NCI-H128 (cell line): ENCODE data around the gene TRPC4AP.

Experiments used
- DNase-seq: peaks from one replicate; lab custom pipeline; 2025; ENCODE audit not compliant: unreplicated experiment; lab: John Stamatoyannopoulos, UW

TRPC4AP gene

DNA sequence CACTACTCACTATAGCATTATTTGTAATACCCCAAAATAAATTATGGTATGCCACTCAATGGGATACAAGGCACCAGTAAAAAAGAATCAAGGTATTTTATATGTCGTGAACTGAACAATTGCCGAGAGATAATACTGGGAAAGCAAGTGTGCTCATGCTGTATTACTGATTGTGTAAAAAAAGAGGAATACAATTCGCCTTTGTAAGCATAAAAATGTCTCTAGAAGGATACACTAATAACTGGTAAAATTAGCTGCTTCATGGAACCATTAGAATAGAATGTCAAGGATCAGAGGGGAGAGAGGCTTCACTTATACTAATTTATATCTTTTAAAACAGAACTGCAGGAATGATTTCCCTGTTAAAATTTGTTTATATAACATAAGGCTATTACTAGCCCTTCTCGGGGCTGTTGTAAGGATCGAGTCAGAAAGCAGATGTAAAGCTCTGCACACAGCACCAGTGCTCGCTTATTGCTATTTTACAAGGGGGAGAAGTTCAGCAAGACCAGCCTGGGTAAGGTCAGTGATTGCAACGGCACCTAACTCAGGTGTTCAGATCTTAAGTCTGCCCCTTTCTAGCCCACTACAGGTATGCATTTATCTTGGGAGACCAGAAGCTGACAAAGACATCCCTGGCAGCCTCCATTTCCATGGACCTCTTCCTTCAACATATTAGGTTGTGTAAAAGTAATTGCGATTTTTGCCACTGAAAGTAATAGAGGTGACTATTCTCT, 75.3 kb downstream of the TRPC4AP start:
- no peak for DNase-seq

DNA sequence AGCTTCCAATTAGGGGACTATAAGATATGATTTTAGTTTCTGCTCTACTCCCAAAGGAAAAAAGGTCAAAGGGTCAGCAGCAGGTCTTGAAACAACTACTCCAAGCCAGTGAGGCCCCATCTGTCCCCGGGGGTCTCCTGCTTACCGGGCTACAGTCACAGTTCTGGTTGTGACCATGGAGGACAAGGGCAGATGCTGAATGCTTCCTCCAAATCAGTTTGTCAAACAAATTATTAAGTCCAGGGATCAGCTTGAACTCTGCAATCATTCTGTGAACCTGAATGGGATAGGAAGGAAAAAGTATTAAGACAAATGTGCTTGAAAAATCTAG, 76.8 kb downstream of the TRPC4AP start:
- no peak for DNase-seq

DNA sequence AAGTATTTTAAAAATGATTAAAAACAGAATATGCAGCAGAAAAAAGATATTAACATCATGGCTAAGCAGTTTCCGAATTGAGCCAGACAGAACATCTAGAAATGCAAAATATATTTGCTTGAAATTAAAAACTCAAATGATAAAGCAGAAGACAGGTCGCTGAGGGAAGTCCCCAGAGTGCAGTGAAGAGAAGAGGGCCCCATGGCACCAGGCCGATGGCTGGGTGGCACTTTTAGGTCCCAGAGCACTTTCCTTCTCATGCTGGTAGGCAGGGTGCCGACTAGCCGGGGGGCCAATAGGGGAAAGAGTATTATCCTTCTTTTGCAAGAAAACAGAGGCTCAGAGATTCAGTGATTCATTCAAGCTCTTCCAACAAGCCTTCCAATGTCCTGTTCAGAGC, 78.1 kb downstream of the TRPC4AP start:
- no peak for DNase-seq

DNA sequence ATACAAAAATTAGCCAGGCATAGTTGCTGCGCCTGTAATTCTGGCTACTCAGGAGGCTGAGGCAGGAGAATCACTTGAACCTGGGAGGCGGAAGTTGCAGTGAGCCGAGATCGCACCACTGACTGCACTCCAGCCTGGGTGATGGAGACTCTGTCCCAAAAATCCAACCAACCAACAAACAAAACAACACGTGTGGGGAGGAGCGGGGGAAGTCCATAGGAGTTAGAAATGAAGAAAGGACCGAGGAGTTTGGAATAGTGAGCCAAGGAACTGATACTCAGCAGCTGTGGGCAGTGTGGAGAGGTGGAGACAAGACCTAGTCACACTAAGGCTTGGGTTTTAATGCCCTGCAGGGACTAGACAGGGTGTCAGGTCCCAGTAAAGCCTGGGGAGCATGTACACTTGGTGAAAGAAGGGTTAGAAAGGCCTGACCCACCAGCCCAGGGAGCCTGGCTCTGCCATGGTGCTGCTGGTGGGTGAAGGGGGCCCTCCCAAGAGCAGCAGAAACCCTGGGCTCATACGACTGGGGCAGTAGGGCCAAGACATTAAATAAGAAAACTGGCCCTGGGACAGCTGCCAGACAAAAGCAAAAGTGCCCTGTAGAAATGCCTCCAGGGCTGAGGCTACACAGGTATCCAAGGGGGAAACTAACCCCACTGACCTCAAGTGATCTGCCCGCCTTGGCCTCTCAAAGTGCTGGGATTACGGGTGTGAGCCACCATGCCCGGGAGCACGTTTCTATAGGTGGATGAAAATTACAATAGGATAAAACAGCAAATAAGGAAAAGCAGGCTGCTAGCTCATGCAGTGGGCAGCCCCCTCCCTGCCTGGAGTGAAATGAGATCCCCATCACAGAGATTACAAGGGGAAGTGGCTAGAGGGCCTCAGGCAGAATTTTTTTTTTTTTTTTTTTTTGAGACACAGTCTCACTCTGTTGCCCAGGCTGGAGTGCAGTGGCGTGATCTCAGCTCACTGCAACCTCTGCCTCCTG, 78.9 kb downstream of the TRPC4AP start:
- no peak for DNase-seq

DNA sequence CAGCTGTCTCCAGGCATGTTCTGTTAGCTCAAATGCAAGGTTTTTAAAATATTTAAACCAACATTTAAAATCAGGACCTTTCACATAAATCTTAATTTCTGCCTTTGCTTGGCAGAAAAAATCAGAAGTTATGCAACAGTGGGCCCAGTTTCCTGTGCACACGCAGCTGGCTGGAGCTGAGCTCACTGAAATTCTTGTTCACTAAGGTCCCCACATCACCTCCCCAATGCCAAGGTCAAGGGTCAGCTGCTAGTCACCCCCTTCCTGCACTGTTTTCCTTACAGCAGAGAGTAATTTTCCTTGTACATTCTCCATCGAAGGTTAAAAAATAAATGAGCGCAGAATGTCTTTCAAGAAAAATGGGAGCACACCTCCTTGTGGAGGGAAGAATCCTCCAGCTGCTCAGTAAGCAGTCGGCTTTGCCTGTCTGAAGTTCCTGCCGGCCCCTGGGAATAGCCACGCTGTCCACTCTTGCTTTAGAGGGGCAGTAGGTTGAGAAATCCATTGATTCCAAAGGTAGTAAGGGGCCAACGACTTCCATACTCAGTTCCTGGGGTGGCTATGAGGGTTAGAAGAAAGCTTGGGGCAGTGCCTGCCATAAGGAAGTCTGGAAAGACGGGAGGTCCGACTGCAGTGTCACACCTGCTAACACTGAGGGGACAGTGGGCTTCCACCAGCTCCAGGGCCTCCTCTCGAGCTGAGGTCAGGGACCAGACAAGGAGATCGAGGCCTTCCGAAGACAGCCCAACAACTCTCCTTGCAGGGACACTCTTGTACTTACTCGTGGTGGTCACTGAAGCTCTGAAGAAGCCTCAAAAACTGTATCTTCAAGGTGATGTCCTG, 80.2 kb downstream of the TRPC4AP start:
- DNase-seq = no peak

DNA sequence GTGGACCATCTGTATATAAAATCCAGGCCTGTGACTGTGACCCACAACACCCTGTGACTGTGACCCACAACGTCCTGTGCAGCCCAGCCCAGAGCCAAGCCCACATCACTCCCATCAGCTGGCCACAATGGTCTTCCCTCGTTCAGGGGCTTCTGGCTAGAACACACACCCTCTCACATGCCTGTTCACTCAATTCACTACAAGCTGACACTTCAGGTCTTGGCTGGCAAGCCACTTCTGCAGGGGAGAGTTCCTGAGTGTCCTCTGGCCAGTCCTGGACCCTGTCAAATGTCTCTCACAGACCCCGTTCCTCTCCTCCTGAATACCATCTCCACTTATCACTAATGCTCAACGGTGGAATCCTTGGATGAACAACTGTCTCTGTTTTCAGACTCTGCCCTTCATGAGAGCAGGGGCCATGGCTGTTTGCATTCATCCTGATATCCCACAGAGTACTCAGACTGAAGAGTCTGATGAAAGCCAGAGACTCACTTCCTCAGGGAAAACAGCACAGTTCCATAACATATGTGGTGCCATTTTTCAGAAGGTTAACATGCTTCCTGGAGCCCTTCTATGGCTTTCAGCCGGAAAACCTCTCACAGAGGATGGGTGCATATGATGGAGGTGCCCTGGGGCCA, 80.9 kb downstream of the TRPC4AP start:
- no peak for DNase-seq

DNA sequence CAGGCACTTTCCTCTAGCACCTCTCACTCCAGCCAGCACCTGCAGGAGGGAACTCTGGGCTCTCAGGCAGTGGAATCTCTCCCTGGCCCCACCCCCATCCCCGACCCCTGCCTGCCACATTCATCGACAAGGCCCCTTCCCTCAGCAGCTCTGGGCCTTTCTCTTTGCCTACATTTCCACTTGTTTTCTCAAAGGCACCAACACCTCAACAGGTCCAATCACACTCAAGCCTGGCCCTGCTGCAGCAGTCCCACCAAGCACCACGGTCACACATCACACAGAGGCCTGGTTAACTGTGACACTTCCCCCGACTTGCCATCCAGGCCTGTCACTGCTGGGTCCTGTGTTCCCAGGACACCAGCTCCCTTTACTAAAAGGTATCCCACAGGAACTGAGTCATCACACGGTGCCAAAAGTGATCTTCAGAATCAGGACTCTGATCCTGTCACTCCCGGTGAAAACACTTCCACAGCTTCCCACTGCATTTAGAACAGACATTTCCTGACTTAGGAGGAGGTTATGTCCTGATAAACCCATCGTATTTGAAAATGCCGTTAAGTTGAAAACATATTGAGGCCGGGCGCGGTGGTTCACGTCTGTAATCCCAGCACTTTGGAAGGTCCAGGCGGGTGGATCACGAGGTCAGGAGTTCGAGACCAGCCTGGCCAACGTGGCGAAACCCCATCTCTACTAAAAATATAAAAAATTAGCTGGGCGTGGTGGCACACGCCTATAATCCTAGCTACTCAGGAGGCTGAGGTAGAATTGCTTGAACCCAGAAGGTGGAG, 82.0 kb downstream of the TRPC4AP start:
- DNase-seq = no peak

DNA sequence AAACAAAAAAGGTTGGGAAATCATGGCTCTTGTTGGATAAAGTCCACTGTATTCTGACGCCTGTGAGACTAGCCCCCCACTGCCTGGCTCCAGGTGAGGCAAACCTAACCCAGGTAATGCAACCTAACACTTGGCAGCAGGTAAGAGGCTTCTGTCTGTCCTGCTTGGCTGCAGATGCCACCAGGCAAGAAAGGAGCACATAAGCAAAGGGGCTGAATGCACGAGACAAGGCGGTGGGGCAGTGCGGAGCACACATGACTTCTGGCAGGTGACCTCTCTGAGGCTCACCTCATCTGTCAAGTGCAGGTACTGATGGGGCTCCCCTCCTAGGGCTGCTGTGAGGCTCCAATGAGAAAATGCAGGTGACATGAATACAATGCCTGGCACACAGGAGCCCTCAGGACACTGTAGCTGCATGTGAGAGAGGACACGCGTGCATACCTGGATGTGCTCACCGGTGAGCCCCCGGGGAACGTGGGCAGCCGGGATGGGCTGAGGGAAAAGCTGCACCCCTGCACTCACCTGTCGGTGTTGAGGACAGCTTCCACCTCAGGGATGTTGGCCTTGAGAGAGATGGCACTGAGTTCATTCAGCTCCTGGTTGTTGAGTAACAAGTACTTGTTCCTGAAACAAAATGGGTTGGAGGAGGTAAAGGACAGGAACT, 82.8 kb downstream of the TRPC4AP start:
- no peak for DNase-seq

DNA sequence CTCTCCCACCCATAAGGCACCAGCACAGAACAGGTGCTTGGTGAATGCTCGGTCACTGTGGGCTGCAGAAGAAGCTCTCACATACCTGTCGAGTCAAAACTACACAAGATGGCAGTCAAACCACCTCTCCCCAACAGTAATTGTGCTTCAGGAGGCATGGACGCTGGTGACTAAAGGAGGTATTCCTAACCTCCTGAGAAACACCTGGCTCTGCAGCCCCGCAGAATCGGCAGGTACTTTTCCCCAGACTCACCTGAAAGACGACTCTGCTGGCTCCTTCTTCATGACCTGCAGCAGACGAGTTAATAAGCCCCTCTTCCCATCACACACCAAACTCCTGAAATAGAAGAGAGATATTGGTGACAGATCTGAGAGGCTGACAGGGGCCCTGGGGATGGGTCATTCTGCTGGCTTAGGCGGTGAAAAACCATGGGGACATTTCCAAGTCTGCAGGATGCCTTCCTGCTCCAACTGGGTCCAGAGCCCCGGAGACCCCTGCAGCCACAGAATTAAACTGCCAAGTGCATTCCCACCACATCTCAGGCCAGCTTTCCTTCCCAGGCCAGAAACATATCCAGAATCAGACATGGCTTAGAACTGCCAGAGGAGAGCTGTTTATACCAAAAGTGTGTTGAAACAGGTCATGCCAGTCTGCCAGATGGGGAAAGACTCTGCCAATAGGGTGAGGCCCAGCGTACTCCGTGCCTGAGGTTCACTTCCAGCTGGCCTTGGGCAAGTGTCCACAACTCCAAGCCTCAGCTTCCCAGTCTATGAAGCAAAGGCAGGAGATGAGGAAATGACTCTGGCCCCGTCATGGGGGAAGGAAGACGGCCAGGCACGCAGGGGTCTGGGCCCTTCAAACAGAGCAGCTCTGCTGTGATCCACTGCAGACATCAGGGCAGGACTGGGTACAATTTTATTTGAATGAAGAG, 83.9 kb downstream of the TRPC4AP start:
- DNase-seq = no peak

DNA sequence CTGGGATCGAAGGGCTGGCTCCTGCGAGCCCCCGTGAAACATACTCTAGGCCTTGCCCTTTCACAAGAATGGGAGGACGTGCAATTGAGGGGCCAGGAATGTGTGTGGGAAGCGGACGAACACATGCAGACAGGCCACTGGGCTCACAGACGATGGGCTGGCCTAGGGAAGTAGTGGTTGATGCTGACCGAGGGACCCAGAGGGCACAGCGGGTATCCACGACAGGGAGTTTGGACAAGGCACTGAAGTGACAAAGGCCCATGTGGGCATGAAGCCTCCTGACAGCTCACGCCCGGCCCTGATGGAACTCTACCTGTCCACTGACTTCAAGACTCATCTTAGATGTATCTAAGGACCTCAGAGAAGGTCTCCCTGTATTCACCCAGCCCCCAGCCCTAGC, 84.7 kb downstream of the TRPC4AP start:
- no peak for DNase-seq

DNA sequence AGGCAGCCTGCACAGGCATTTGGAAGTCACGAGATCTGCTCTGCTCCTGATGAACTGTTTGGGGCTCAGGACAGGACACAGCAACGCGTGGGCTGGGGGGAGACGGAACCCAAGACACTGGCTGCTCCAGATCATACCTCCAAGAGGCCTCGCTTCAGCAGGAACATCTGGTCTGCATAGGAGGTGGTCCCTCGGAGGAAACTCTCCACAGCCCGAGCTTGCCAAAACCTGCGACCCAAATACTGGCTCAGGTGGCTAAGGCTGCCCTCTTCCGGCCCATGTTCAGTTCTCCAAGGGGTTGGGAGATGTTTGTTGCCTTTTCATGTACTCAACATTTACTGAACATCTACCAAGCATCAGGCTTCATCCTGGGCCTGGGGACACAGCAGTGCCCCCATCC, 85.2 kb downstream of the TRPC4AP start:
- DNase-seq = no peak

DNA sequence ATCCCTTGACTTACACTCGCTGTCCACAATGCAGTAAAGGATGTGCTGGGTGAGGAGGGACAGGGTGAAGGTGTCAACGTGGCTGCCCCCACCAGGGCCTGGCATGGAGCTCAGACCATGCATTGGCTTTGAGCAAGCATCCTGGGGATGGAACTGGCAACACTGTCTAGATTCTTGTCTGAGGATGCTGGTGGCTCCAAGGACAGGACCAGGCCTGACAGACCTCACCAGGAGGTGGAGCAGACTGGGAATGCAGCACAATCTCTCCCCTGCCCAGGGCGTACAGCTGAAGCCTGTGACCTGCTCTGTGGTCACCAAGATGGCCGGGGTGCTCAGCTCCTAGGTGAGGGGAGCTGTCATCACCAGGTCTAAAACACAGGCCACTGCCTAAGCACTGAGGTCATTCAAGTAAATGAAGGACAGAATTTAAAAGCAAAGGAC, 86.1 kb downstream of the TRPC4AP start:
- no peak for DNase-seq

DNA sequence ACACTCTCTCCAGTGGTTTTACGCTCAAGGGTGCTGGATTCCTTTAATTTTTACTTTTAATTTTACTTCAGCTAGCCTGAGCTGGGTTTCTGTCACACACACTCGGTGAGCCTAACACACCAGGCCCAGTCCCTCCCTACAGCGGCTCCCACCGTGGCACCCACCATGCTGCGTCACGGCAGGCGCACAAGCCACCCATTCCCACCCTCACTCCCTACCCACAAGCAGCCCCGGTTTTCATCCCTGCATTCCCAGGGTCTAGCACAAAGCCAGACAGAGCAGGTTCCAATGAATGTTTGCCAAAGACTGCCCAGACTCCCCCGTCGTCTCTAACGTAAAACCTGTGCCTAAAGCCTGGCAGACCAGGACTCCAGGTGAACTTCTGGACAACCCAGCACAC, 86.6 kb downstream of the TRPC4AP start:
- DNase-seq = no peak

DNA sequence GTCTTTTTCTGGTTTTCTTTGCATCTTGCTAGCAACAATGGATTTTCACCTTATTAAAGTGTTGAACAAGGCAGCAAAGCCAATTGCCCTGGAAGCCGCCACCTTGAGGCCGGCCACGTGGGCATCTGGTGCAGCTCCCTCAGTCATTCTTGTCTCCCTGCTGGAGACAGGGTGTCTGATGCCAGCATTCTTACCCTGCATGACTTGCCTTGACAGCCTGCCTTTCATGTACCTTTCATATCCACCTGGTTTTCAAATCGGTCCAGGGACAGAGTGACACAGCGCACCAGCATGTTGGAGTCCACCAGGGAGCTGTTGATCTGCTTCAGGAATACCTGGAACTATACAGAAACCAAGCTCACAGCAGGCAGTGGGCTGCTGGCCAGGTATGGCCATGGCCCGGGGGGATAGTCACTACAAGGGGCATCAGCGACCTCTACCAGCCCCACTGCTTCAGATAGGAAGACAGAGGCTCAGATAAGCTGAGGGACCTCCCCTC, 87.1 kb downstream of the TRPC4AP start:
- DNase-seq = no peak

DNA sequence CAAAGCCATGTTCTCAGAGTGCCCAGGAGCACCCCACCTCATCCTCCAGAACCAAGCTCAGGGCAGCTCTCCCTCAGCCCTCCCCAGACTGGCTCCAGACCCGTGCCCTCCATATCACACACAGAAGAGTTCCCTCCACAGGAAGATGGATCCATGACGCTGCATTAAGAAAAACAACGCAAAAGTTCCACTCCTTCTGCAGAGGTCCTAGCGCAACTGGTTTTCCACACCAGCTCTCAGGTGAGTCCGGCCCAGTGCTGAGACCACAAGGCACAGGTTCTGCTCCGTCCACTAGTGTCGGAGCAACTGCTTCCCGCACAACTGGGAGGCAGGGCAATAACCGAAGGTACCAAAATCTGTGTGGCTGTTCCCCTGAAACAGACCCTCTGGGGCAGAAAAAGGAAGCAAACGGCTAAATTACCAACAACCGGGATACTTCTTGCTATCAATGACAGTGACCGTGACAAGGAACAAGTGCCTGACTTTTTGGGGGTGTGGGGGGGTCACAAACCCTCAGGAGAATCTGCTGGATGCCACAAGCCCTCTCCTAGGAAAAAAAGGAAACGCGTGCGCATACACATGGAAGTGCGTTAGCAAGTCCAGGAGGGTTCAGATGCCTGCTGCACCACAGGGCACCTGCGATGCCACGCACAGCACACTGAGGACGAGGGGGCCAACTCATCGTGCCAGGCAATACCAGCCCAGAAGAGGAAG, 87.7 kb downstream of the TRPC4AP start:
- DNase-seq = no peak

DNA sequence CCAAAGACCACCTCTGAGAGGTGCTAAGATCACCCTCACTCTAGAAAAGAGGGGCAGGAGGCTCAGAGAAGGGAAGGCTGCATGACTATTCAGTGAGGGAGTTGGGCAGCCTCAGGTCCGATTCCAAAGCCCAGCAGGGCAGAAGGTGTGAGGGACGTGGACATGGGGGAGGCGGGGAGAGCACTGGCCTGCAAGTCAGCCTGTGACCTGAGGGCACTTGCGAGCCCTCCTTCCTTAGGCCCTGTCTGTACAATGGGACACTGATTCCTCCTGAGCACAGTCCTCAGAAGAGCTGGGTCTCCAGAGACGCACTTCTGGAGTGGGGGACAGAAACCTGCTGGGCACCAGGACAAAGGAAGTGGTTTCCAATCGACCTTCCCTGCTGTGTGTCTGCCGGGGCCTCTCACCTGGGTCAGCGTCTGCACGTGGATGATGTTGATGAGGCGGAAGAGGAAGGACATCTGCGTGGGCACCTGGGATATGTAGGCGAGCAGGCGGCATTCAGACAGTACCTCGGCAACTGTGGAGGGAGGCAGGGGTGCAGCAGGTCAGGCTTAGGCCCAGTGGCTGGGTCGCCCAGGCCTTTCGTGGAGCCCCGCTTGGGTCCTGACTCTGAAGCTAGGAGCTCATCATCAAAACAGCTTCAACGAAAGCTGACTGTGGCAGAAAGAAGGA, 88.4 kb downstream of the TRPC4AP start:
- no peak for DNase-seq
